H9 (cell line): ENCODE data around the gene AP3S2. TPM values are rescaled to one million over a fixed set of nuclear protein-coding genes. Genes with fewer than 3 reads are reported as not detected.

Experiments used
- DNase-seq: peaks from one replicate; pipeline ENCODE4 v3.0.0-alpha.2; 2017
- H2AFZ ChIP-seq: one replicate; pipeline ENCODE4 v1.6.1; 2013; ENCODE audit warnings: mild to moderate bottlenecking, low read length, control low read depth, moderate library complexity
- H2AK5ac ChIP-seq: 2 replicates; pipeline ENCODE4 v1.6.1; 2013; ENCODE audit warnings: low read length, control low read depth, mixed read lengths; ENCODE audit not compliant: insufficient read length
- H2BK120ac ChIP-seq: one replicate; pipeline ENCODE4 v1.6.1; 2013; ENCODE audit warnings: low read depth, mild to moderate bottlenecking, low read length, control low read depth, inconsistent platforms; ENCODE audit not compliant: poor library complexity, severe bottlenecking
- H2BK12ac ChIP-seq: 2 replicates; pipeline ENCODE4 v1.6.1; 2013; ENCODE audit warnings: low read length, control low read depth, mixed read lengths, low read depth; ENCODE audit not compliant: insufficient read length
- H2BK15ac ChIP-seq: 2 replicates; pipeline ENCODE4 v1.6.1; 2013; ENCODE audit warnings: low read depth, low read length, control low read depth
- H2BK20ac ChIP-seq: one replicate; pipeline ENCODE4 v1.6.1; 2013; ENCODE audit warnings: low read depth, mild to moderate bottlenecking, low read length, control low read depth, inconsistent platforms; ENCODE audit not compliant: poor library complexity, severe bottlenecking
- H2BK5ac ChIP-seq: 2 replicates; pipeline ENCODE4 v1.6.1; 2013; ENCODE audit warnings: low read length, control low read depth, mixed read lengths; ENCODE audit not compliant: insufficient read length
- H3K14ac ChIP-seq: 2 replicates; pipeline ENCODE4 v1.6.1; 2013; ENCODE audit warnings: low read length, control low read depth; ENCODE audit not compliant: insufficient read depth
- H3K18ac ChIP-seq: 2 replicates; pipeline ENCODE4 v1.6.1; 2013; ENCODE audit warnings: low read depth, mild to moderate bottlenecking, mixed read lengths, low read length, control low read depth; ENCODE audit not compliant: insufficient read length
- H3K23ac ChIP-seq: 2 replicates; pipeline ENCODE4 v1.6.1; 2013; ENCODE audit warnings: low read length, control low read depth, mixed read lengths, low read depth; ENCODE audit not compliant: insufficient read length
- H3K23me2 ChIP-seq: 2 replicates; pipeline ENCODE4 v1.6.1; 2013; ENCODE audit warnings: low read depth, mild to moderate bottlenecking, mixed read lengths, low read length, control low read depth; ENCODE audit not compliant: insufficient read length, poor library complexity, severe bottlenecking
- H3K27ac ChIP-seq: 2 replicates; pipeline ENCODE4 v1.5.1; 2013; ENCODE audit warnings: low read length, control low read depth, mixed read lengths, low read depth; ENCODE audit not compliant: insufficient read length
- H3K27me3 ChIP-seq: 2 replicates; pipeline ENCODE4 v1.6.1; 2013; ENCODE audit warnings: low read length, control low read depth, inconsistent platforms; ENCODE audit not compliant: insufficient read depth
- H3K4ac ChIP-seq: 2 replicates; pipeline ENCODE4 v1.6.1; 2013; ENCODE audit warnings: low read depth, mild to moderate bottlenecking, control low read depth, inconsistent platforms, low read length, moderate library complexity
- H3K4me1 ChIP-seq: 2 replicates; pipeline ENCODE4 v1.6.1; 2013; ENCODE audit warnings: low read length, control low read depth, inconsistent platforms; ENCODE audit not compliant: insufficient read depth
- H3K4me2 ChIP-seq: 2 replicates; pipeline ENCODE4 v1.6.1; 2013; ENCODE audit warnings: low read length, control low read depth, mixed read lengths; ENCODE audit not compliant: insufficient read length, insufficient read depth
- H3K56ac ChIP-seq: 2 replicates; pipeline ENCODE4 v1.6.1; 2013; ENCODE audit warnings: low read depth, mild to moderate bottlenecking, mixed read lengths, low read length, control low read depth; ENCODE audit not compliant: insufficient read length
- H3K79me1 ChIP-seq: 2 replicates; pipeline ENCODE4 v1.6.1; 2013; ENCODE audit warnings: low read depth, mild to moderate bottlenecking, moderate library complexity, low read length, control low read depth, inconsistent platforms; ENCODE audit not compliant: insufficient read depth, poor library complexity, severe bottlenecking
- H3K79me2 ChIP-seq: 2 replicates; pipeline ENCODE4 v1.6.1; 2013; ENCODE audit warnings: low read length, control low read depth, inconsistent platforms; ENCODE audit not compliant: insufficient read depth
- H3K9ac ChIP-seq: 2 replicates; pipeline ENCODE4 v1.6.1; 2013; ENCODE audit warnings: low read length, control low read depth, mixed read lengths; ENCODE audit not compliant: insufficient read length; ENCODE audit errors: extremely low read depth
- H3K9me3 ChIP-seq: one replicate; pipeline ENCODE4 v1.6.1; 2013; ENCODE audit warnings: low read depth, low read length, inconsistent platforms; ENCODE audit not compliant: control insufficient read depth
- H3T11ph ChIP-seq: one replicate; pipeline ENCODE4 v1.6.1; 2013; ENCODE audit warnings: mild to moderate bottlenecking, low read length, control low read depth, inconsistent platforms
- H4K20me1 ChIP-seq: one replicate; pipeline ENCODE4 v1.6.1; 2013; ENCODE audit not compliant: control insufficient read depth, insufficient read length, insufficient read depth
- H4K5ac ChIP-seq: 2 replicates; pipeline ENCODE4 v1.6.1; 2013; ENCODE audit warnings: low read depth, mild to moderate bottlenecking, mixed read lengths, low read length, control low read depth; ENCODE audit not compliant: insufficient read length
- H4K8ac ChIP-seq: replicated peaks from 2 replicates; pipeline ENCODE4 v1.6.1; 2013; ENCODE audit warnings: low read length, control low read depth, mixed read lengths, low read depth; ENCODE audit not compliant: insufficient read length
- H4K91ac ChIP-seq: 2 replicates; pipeline ENCODE4 v1.6.1; 2013; ENCODE audit warnings: low read depth, mild to moderate bottlenecking, moderate library complexity, mixed read lengths, low read length, control low read depth; ENCODE audit not compliant: insufficient read length
- H3K27ac Mint-ChIP-seq, 3 experiments: 2 replicates in 2 of 3; 3 replicates in 1 of 3; pipeline ENCODE4 v1.8.0; 2020 to 2021; ENCODE audit warnings: mixed read lengths in 3 of 3, mild to moderate bottlenecking in 1 of 3, moderate library complexity in 1 of 3
- H3K27me3 Mint-ChIP-seq: 2 replicates; pipeline ENCODE4 v1.8.0; 2021; ENCODE audit warnings: low read depth, mild to moderate bottlenecking, moderate library complexity, mixed read lengths
- H3K36me3 Mint-ChIP-seq, 3 experiments: 2 replicates in 2 of 3; 3 replicates in 1 of 3; pipeline ENCODE4 v1.8.0; 2020 to 2021; ENCODE audit warnings: low read depth in 3 of 3, mixed read lengths in 3 of 3; ENCODE audit not compliant: insufficient read depth in 1 of 3
- H3K4me1 Mint-ChIP-seq, 2 experiments: 2 replicates each; pipeline ENCODE4 v1.8.0; 2020; ENCODE audit warnings: mixed read lengths in 2 of 2
- H3K4me3 Mint-ChIP-seq, 2 experiments: 2 replicates in 1 of 2; 3 replicates in 1 of 2; pipeline ENCODE4 v1.8.0; 2020 to 2021; ENCODE audit warnings: mild to moderate bottlenecking in 2 of 2, mixed read lengths in 2 of 2, moderate library complexity in 1 of 2
- H3K9me3 Mint-ChIP-seq, 2 experiments: 2 replicates in 1 of 2; 3 replicates in 1 of 2; pipeline ENCODE4 v1.8.0; 2020; ENCODE audit warnings: mild to moderate bottlenecking in 2 of 2, mixed read lengths in 2 of 2, moderate library complexity in 1 of 2
- CTCF ChIP-seq: fragments of 200-600 bp; sonication (generic); conservative IDR thresholded peaks from 3 replicates; pipeline ENCODE4 v1.8.0; 2021; ENCODE audit warnings: antibody characterized with exemption, mild to moderate bottlenecking
- WGBS: extraction: QIAGEN DNeasy Blood & Tissue Kit; methylation state at CpG from one replicate; pipeline ENCODE4 v1.1.7; 2013; ENCODE audit warnings: missing lambda C conversion rate, low lambda C conversion rate, mixed read lengths; ENCODE audit not compliant: insufficient read length; ENCODE audit errors: extremely low coverage; 5-methylcytosine and 5-hydroxymethylcytosine counted together
- total RNA-seq: library from RNA; stranded (reverse); gene quantifications from 2 replicates; pipeline ENCODE4 v1.2.1, GENCODE V29; 2021

AP3S2 gene
- total RNA-seq, 1 experiment from 2014 or later = 33.9 TPM

- no peak overlapping the region for H2AFZ ChIP-seq
- no peaks in the 10 kb centered on the region for H3K4me1 ChIP-seq
- H3K9me3 ChIP-seq = no peaks in the 10 kb centered on the region
These were observed 56.5 kb downstream of the AP3S2 start for GRCh38 chr15:89837134-89837829.

More at GRCh38 chr15:89837134-89837829, 56.5 kb downstream of the AP3S2 start:
- H2BK12ac ChIP-seq = no peak overlapping the region
- no peak overlapping the region for H3K4me3 Mint-ChIP-seq
- no peak overlapping the region for H3K14ac ChIP-seq
- no peaks in the 10 kb centered on the region for H3K27me3 Mint-ChIP-seq
- no peaks in the 10 kb centered on the region for H3K4me1 Mint-ChIP-seq
- no peak overlapping the region for H3K27ac Mint-ChIP-seq
- no peak overlapping the region for H3K4me2 ChIP-seq
- H3K79me1 ChIP-seq = no peaks in the 10 kb centered on the region
- no peaks in the 10 kb centered on the region for H4K20me1 ChIP-seq
- H2BK15ac ChIP-seq = no peak overlapping the region
- H3K27ac ChIP-seq = no peak overlapping the region
- H2AK5ac ChIP-seq = no peak overlapping the region
- no peak overlapping the region for H2BK120ac ChIP-seq
- H2BK20ac ChIP-seq = no peak overlapping the region
- H3K23ac ChIP-seq = no peak overlapping the region
- no peak for TF ChIP-seq CTCF
- no peak overlapping the region for H3K9ac ChIP-seq
- no peak overlapping the region for H4K91ac ChIP-seq
- H3K9me3 Mint-ChIP-seq = no peaks in the 10 kb centered on the region
- no peak for DNase-seq
- peaks cover 5 to 50% (median 38%) of the 10 kb centered on the region in 3 experiments; a peak in 6 of 7 replicates for H3K36me3 Mint-ChIP-seq
- no peak overlapping the region for H4K8ac ChIP-seq
- no peak overlapping the region for H3K4ac ChIP-seq
- H2BK5ac ChIP-seq = no peak overlapping the region
- no peak overlapping the region for H3K18ac ChIP-seq
- no peaks in the 10 kb centered on the region for H3K27me3 ChIP-seq
- no peak overlapping the region for H3T11ph ChIP-seq
- WGBS = no CpG with 5 or more reads among the region's 6 CpGs
- no peak overlapping the region for H4K5ac ChIP-seq
- H3K56ac ChIP-seq = no peak overlapping the region
- H3K79me2 ChIP-seq = no peaks in the 10 kb centered on the region
- H3K23me2 ChIP-seq = no peaks in the 10 kb centered on the region
